GM06990 (cell line): ENCODE results near the gene KRT35.
"Not testable (repeated sequence)": the region's sequence is repeated elsewhere in the genome, so short reads cannot be mapped to it uniquely, and the experiment has no call there.

Experiments
- DNase-seq: peaks from one replicate; pipeline ENCODE4 v3.0.0-alpha.2; 2011; ENCODE audit not compliant: insufficient read length; ENCODE audit errors: extremely low read depth
- H3K27me3 ChIP-seq: replicated peaks from 2 replicates; pipeline ENCODE4 v1.6.0; 2011; ENCODE audit warnings: low read length; ENCODE audit not compliant: control insufficient read depth, insufficient read depth
- H3K36me3 ChIP-seq: 2 replicates; pipeline ENCODE4 v1.5.1; 2011; ENCODE audit warnings: low read length; ENCODE audit not compliant: control insufficient read depth, insufficient read depth
- H3K4me3 ChIP-seq: replicated peaks from 2 replicates; pipeline ENCODE4 v1.5.1; 2011; ENCODE audit warnings: low read depth, mild to moderate bottlenecking, control low read depth, low read length
- CTCF ChIP-seq: IDR thresholded peaks from 2 replicates; pipeline ENCODE4 v1.5.1; 2011; ENCODE audit warnings: low read length, control low read depth, mild to moderate bottlenecking, inconsistent platforms; ENCODE audit not compliant: insufficient read depth, poor library complexity, severe bottlenecking

The KRT35 gene

GRCh38 chr17:41439375-41439774, 41.6 kb downstream of the KRT35 start:
- H3K27me3 ChIP-seq: peaks cover 2% of the 10 kb centered on the region
- no peaks in the 10 kb centered on the region for H3K36me3 ChIP-seq
- no peak overlapping the region for H3K4me3 ChIP-seq
- no peak for TF ChIP-seq CTCF
- no peak for DNase-seq

DNA sequence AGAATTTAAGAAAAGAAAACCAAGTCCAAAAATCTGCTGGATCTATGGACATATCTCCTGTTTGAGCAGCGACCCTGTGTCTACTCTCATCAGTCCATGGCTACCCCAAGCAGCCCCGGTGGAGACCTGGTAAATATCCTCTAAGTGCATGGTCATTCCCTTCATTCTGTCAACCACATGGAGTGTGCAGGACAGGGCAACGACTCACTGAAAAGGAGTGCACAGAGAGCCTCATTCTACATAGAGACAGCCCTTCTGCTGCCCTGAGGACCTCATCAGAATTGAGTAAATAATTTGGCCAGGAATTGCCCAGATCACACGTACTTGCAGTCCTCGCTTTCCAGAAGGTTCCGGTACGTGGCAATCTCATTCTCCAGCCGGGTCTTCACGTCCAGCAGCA, 43.2 kb downstream of the KRT35 start:
- peaks cover 2% of the 10 kb centered on the region for H3K27me3 ChIP-seq
- TF ChIP-seq CTCF: no peak
- H3K4me3 ChIP-seq: no peak overlapping the region
- DNase-seq: no peak
- no peaks in the 10 kb centered on the region for H3K36me3 ChIP-seq

DNA sequence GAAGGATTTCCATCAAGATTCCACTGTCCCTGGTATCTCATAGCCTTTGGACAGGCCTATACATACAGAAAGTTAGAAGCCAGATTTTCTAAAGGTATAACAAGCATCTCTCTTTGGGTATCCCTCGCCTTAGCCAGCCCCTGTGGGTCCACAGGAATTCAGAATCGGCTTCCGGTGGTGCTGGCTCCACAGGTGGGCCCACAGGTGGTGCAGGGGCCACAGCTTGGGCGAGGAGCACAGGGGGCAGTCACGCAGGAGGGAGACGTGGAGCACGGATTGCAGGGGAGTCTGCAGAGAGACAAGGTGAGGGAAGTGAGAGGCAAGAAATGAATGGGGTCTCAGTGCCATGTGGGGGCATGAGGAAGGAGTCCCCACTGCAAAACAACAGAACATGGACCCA, 43.7 kb downstream of the KRT35 start:
- no peak for TF ChIP-seq CTCF
- DNase-seq: no peak
- no peak overlapping the region for H3K4me3 ChIP-seq
- no peaks in the 10 kb centered on the region for H3K36me3 ChIP-seq
- H3K27me3 ChIP-seq: peaks cover 2% of the 10 kb centered on the region

DNA sequence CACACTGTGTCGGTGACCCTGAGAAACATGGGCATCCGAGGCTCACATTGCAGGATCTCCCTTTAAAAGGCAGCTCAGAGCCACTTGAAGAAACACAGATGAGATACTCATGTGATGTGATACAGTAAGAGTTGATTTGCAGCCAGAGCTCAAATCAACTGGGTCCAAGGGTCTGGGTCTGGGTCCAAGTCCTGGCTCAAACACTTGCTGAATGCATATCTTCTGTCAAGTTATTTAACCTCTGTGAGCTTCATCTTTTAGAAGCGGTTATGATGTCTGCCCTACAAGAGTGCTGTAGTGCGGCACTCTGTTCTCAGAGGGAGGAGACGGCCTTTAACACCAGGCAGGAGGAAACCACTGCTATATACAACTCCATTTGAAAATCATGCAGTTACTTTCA, 46.5 kb downstream of the KRT35 start:
- H3K27me3 ChIP-seq: peaks cover 2% of the 10 kb centered on the region
- DNase-seq: no peak
- no peak for TF ChIP-seq CTCF
- H3K36me3 ChIP-seq: no peaks in the 10 kb centered on the region
- no peak overlapping the region for H3K4me3 ChIP-seq

DNA sequence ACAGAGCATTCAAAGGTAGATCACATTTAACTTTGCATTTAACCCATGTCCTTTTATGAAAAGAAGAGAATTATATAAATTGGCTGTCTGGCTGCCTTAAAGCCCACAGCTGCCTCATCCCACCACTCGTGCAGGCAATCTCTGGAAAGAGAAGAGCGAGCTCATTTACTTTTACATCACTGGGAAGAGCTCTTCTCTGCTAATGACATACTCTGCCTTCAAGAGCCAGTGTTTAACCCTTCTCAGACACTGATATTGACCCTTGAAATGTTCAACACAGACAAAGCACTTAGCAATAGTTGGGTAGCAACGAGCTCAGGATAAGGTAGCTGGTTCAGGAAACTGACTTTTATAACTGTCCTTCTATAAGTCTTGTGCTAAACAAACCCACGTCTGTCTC, 46.9 kb downstream of the KRT35 start:
- TF ChIP-seq CTCF: no peak
- DNase-seq: no peak

GRCh38 chr17:41433586-41433985, 47.4 kb downstream of the KRT35 start:
- TF ChIP-seq CTCF: no peak

More for the DNA sequence above, 46.9 kb downstream of the KRT35 start:
- Histone ChIP-seq H3K27me3 (peaks cover 2% of the 10 kb centered on the region), H3K4me3 (no peak overlapping the region), H3K36me3 (no peaks in the 10 kb centered on the region)

DNA sequence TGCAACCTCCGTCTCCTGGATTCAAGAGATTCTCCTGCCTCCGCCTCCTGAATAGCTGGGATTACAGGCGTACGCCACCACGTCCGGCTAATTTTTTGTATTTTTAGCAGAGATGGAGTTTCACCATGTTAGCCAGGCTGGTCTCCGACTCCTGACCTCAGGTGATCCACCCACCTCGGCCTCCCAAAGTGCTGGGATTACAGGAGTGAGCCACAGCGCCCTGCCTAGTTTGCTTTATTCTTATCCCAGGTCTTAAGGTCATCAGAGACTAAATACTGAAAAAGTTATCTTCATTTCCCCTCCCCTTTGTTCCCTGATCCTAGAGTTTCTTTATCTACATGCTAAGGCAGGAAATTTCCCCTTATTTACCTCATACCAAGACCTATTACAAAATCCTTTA, 50.6 kb downstream of the KRT35 start:
- H3K27me3 ChIP-seq: not testable (repeated sequence)

More at GRCh38 chr17:41433586-41433985, 47.4 kb downstream of the KRT35 start:
- Histone ChIP-seq H3K4me3 (no peak overlapping the region), H3K27me3 (peaks cover 2% of the 10 kb centered on the region), H3K36me3 (no peaks in the 10 kb centered on the region)
- no peak for DNase-seq

More for the DNA sequence above, 50.6 kb downstream of the KRT35 start:
- H3K36me3 ChIP-seq, H3K4me3 ChIP-seq, DNase-seq: not testable (repeated sequence)
